Peyer's patch (tissue), 4 donors: Measurements from ENCODE around the gene CCDC88C.

ENCODE experiments used
- CTCF ChIP-seq, 6 experiments: fragments of 450-650 bp in 4 of 6; fragments of 200-600 bp in 2 of 6; sonication (generic) in 1 of 6; IDR thresholded peaks; one replicate each; pipeline ENCODE4 v1.5.1; 2017 to 2019; ENCODE audit warnings: antibody characterized with exemption in 6 of 6, mild to moderate bottlenecking in 3 of 6, moderate library complexity in 1 of 6
- POLR2A ChIP-seq, 2 donors: fragments of 450-650 bp; IDR thresholded peaks; one replicate each; pipeline ENCODE4 v1.5.1; 2017; ENCODE audit warnings: antibody characterized with exemption in 2 of 2, mild to moderate bottlenecking in 2 of 2, moderate library complexity in 2 of 2

- no peak for TF ChIP-seq CTCF (IDR thresholded peaks at IDR 0.05)
- no peak for TF ChIP-seq POLR2A (IDR thresholded peaks at IDR 0.05)
Observed at GRCh38 chr14:91361233-91361811, 56.3 kb downstream of the CCDC88C start.
